Chondrocyte (in vitro differentiated cells): ENCODE measurements around the gene EPHB2. TPM values are rescaled to one million over a fixed set of nuclear protein-coding genes. Genes with fewer than 3 reads are reported as not detected.
A peak's percentile ranks its signal among the peaks of the same experiment; 100 is the strongest.

Experiments used
- DNase-seq: peaks from one replicate; pipeline ENCODE4 v3.0.0; 2021; ENCODE audit warnings: mixed read lengths, low spot score
- H3K27ac Mint-ChIP-seq: one replicate; pipeline ENCODE4 v1.8.0; 2021; ENCODE audit warnings: mild to moderate bottlenecking, moderate library complexity, mixed read lengths; ENCODE audit not compliant: unreplicated experiment
- H3K27me3 Mint-ChIP-seq: 2 replicates; pipeline ENCODE4 v1.8.0; 2021; ENCODE audit warnings: low read depth, mixed read lengths
- H3K36me3 Mint-ChIP-seq: 2 replicates; pipeline ENCODE4 v1.8.0; 2021; ENCODE audit warnings: low read depth, mixed read lengths
- H3K4me1 Mint-ChIP-seq: 2 replicates; pipeline ENCODE4 v1.8.0; 2021; ENCODE audit warnings: low read depth, mild to moderate bottlenecking, mixed read lengths
- H3K4me3 Mint-ChIP-seq: one replicate; pipeline ENCODE4 v1.8.0; 2021; ENCODE audit warnings: mild to moderate bottlenecking, moderate library complexity, mixed read lengths; ENCODE audit not compliant: unreplicated experiment
- H3K9me3 Mint-ChIP-seq: 2 replicates; pipeline ENCODE4 v1.8.0; 2021; ENCODE audit warnings: low read depth, mixed read lengths
- total RNA-seq: library from RNA; stranded (reverse); gene quantifications from 3 replicates; pipeline ENCODE4 v1.2.1, GENCODE V29; 2021
- TF ChIP-seq, protein P1 (sequence below): fragments of 200-600 bp; sonication (generic); IDR thresholded peaks from 2 replicates; pipeline ENCODE4 v1.5.0; 2021; ENCODE audit warnings: antibody characterized with exemption, mild to moderate bottlenecking, moderate library complexity

The EPHB2 gene
- total RNA-seq, 1 donor from 2014 or later: 44.6 TPM

DNA sequence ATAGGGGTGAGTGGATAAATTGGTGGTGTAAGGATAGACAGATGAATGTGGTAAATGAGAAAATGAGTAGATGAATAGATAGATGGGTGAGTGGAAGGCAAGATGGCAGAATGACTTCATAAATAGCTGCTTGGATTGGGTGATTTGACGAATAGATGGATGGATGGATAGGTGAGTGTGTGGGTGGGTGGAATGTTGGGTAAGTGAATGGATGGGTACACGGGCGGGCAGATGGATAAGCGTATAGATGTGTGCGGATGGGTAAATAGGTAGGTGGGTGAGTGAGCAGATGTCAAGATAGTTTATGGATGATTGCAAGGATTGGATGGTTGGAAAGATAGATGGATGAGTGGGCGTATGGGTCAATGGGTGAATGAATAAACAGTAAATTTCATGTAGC lies 59.3 kb downstream of the EPHB2 start:
- Mint-ChIP-seq H3K27ac (no peak overlapping the region), H3K9me3 (no peaks in the 10 kb centered on the region), H3K36me3 (no peaks in the 10 kb centered on the region), H3K4me3 (no peak overlapping the region), H3K4me1 (peaks cover 23% of the 10 kb centered on the region), H3K27me3 (no peaks in the 10 kb centered on the region)
- no peak for DNase-seq
- TF ChIP-seq, protein P1, sequence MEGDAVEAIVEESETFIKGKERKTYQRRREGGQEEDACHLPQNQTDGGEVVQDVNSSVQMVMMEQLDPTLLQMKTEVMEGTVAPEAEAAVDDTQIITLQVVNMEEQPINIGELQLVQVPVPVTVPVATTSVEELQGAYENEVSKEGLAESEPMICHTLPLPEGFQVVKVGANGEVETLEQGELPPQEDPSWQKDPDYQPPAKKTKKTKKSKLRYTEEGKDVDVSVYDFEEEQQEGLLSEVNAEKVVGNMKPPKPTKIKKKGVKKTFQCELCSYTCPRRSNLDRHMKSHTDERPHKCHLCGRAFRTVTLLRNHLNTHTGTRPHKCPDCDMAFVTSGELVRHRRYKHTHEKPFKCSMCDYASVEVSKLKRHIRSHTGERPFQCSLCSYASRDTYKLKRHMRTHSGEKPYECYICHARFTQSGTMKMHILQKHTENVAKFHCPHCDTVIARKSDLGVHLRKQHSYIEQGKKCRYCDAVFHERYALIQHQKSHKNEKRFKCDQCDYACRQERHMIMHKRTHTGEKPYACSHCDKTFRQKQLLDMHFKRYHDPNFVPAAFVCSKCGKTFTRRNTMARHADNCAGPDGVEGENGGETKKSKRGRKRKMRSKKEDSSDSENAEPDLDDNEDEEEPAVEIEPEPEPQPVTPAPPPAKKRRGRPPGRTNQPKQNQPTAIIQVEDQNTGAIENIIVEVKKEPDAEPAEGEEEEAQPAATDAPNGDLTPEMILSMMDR: no peak

DNA sequence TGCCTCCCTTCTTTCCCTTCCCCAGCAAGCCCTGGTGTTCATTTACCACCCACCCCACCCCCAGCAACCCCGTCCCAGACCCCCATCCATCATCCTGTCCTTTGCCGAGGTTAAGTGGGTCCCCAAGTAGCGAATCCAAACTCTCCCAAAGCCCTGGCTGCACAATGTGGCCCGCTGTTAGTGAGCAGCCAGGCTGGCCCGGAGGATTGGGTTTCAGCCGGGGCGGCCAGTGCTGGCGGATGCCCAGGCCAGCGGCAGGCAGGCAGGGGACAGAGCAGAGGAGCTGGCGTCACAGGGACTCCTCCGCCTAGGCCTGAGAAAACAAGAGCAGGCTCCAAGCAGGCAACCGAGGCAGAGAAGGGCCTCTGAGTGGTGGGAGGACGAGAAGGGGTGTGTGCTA lies 61.4 kb downstream of the EPHB2 start:
- Mint-ChIP-seq H3K4me3 (no peak overlapping the region), H3K27me3 (no peaks in the 10 kb centered on the region), H3K4me1 (peaks cover 31% of the 10 kb centered on the region), H3K9me3 (no peaks in the 10 kb centered on the region), H3K27ac (peak overlapping the region; percentile 89), H3K36me3 (no peaks in the 10 kb centered on the region)
- TF ChIP-seq, protein P1: no peak
- DNase-seq: no peak

- DNase-seq: no peak
- Mint-ChIP-seq H3K9me3 (no peaks in the 10 kb centered on the region), H3K4me1 (peaks cover 43% of the 10 kb centered on the region), H3K27ac (peak overlapping the region; percentile 29), H3K36me3 (no peaks in the 10 kb centered on the region), H3K4me3 (no peak overlapping the region), H3K27me3 (no peaks in the 10 kb centered on the region)
- TF ChIP-seq, protein P1: no peak
Observed at GRCh38 chr1:22773981-22774832, 63.6 kb downstream of the EPHB2 start.

DNA sequence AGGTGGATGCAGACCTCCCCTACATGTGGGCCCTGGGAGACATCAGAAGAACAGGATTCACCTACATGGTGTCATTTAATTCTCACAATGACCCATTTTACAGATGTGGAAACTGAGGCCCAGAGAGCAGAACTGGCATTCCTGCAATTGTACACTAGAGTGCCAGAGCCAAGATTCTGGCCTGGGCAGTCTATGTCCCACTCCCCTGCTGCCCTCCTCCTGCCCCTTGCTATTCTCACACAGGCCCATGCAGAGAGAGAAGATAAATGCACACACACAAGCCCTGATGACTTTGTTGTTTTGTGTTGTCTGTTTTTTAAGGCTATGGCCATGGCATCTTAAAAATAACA lies 64.2 kb downstream of the EPHB2 start:
- H3K9me3 Mint-ChIP-seq: no peaks in the 10 kb centered on the region
- H3K4me1 Mint-ChIP-seq: peaks cover 43% of the 10 kb centered on the region
- H3K27me3 Mint-ChIP-seq: no peaks in the 10 kb centered on the region
- no peaks in the 10 kb centered on the region for H3K36me3 Mint-ChIP-seq
- no peak overlapping the region for H3K27ac Mint-ChIP-seq
- TF ChIP-seq, protein P1: no peak
- no peak for DNase-seq
- H3K4me3 Mint-ChIP-seq: no peak overlapping the region

GRCh38 chr1:22775478-22775877 lies 64.8 kb downstream of the EPHB2 start:
- no peak for DNase-seq
- Mint-ChIP-seq H3K27me3 (no peaks in the 10 kb centered on the region), H3K4me1 (peaks cover 43% of the 10 kb centered on the region), H3K9me3 (no peaks in the 10 kb centered on the region), H3K4me3 (no peak overlapping the region), H3K27ac (no peak overlapping the region), H3K36me3 (no peaks in the 10 kb centered on the region)
- TF ChIP-seq, protein P1: no peak
